B cell (primary cell): Measurements from ENCODE around the gene MAB21L2. TPM values are rescaled to one million over a fixed set of nuclear protein-coding genes. Genes with fewer than 3 reads are reported as not detected.

Experiments
- ATAC-seq: fragments of 200-7000 bp; cut with Tn5 transposase; one replicate; pipeline ENCODE4 v1.10.0; 2021; ENCODE audit warnings: low read depth, mild to moderate bottlenecking, moderate number of reproducible peaks, moderate library complexity
- CTCF ChIA-PET: fragments of 350-600 bp; sonication (Branson Sonifier 250); formaldehyde crosslinking; loops from one replicate; lab custom pipeline; 2021; ENCODE audit warnings: antibody characterized with exemption, inconsistent platforms; lab: Charles Lee
- POLR2A ChIA-PET: fragments of 350-600 bp; sonication (Branson Sonifier 250); formaldehyde crosslinking; loops from one replicate; lab custom pipeline; 2021; ENCODE audit warnings: antibody characterized with exemption; lab: Charles Lee
- DNase-seq: peaks from one replicate; pipeline ENCODE4 v3.0.0; 2013
- H2AFZ ChIP-seq: 2 replicates; pipeline ENCODE4 v1.6.1; 2012; ENCODE audit warnings: mild to moderate bottlenecking, low read depth, low read length; ENCODE audit not compliant: insufficient read depth, poor library complexity, severe bottlenecking
- H3K27ac ChIP-seq, 2 donors: 1 replicate in 1 of 2; 2 replicates in 1 of 2; pipeline ENCODE4 v1.5.1; 2012 to 2013; ENCODE audit warnings: low read length in 2 of 2, mild to moderate bottlenecking in 2 of 2, moderate library complexity in 1 of 2
- H3K27me3 ChIP-seq, 4 experiments: fragments of 200-600 bp in 1 of 4; sonication (generic) in 1 of 4; replicated peaks in 1 of 4; 1 replicate in 2 of 4; 2 replicates in 2 of 4; pipeline versions ENCODE4 v1.6.1 to v1.7.0; 2013 to 2016; ENCODE audit warnings: low read length in 3 of 4, mild to moderate bottlenecking in 2 of 4, mixed read lengths in 1 of 4, moderate library complexity in 1 of 4; ENCODE audit not compliant: insufficient read depth in 4 of 4, control insufficient read depth in 3 of 4; ENCODE audit errors: control extremely low read depth in 1 of 4
- H3K36me3 ChIP-seq, 2 experiments: replicated peaks in 1 of 2; 1 replicate in 1 of 2; 2 replicates in 1 of 2; pipeline versions ENCODE4 v1.6.1 to v1.7.1; 2013; ENCODE audit warnings: low read length in 1 of 2; ENCODE audit not compliant: insufficient read depth in 2 of 2, control insufficient read depth in 1 of 2; ENCODE audit errors: control extremely low read depth in 1 of 2, extremely low read depth in 1 of 2
- H3K4me1 ChIP-seq, 2 donors: fragments of 200-600 bp in 1 of 2; sonication (generic) in 1 of 2; 1 replicate in 1 of 2; 2 replicates in 1 of 2; pipeline versions ENCODE4 v1.5.1 to v1.6.1; 2013 to 2017; ENCODE audit warnings: low read length in 2 of 2; ENCODE audit not compliant: control insufficient read depth in 2 of 2, insufficient read depth in 2 of 2
- H3K4me2 ChIP-seq: replicated peaks from 2 replicates; pipeline ENCODE3; 2012; ENCODE audit warnings: mild to moderate bottlenecking, low read depth, low read length; ENCODE audit not compliant: poor library complexity, severe bottlenecking
- H3K4me3 ChIP-seq, 5 experiments: fragments of 200-600 bp in 1 of 5; sonication (generic) in 1 of 5; 1 replicate in 3 of 5; 2 replicates in 2 of 5; pipeline versions ENCODE4 v1.5.1 to v1.7.0; 2011 to 2016; ENCODE audit warnings: low read length in 4 of 5, mild to moderate bottlenecking in 4 of 5, low read depth in 2 of 5, control low read depth in 1 of 5, moderate library complexity in 1 of 5; ENCODE audit not compliant: insufficient read depth in 1 of 5; ENCODE audit errors: control extremely low read depth in 1 of 5, extremely low read depth in 1 of 5
- H3K79me2 ChIP-seq: fragments of 200-600 bp; sonication (generic); one replicate; pipeline ENCODE4 v1.6.0; 2016; ENCODE audit warnings: low read length; ENCODE audit not compliant: control insufficient read depth, insufficient read depth
- H3K9ac ChIP-seq: fragments of 200-600 bp; sonication (generic); 2 replicates; pipeline ENCODE4 v1.6.1; 2017; ENCODE audit warnings: mild to moderate bottlenecking, low read length, moderate library complexity
- H3K9me3 ChIP-seq, 3 donors: one replicate each; pipeline versions ENCODE4 v1.6.1 to v1.7.1; 2013; ENCODE audit warnings: low read length in 2 of 3; ENCODE audit not compliant: control insufficient read depth in 2 of 3, insufficient read depth in 1 of 3; ENCODE audit errors: control extremely low read depth in 1 of 3
- H4K20me1 ChIP-seq: 2 replicates; pipeline ENCODE4 v1.6.0; 2012; ENCODE audit warnings: mild to moderate bottlenecking, low read length; ENCODE audit not compliant: insufficient read depth, control insufficient read depth, poor library complexity, severe bottlenecking
- H3K27ac Mint-ChIP-seq: one replicate; pipeline ENCODE4 v1.8.0; 2021; ENCODE audit warnings: mixed read lengths
- H3K27me3 Mint-ChIP-seq: one replicate; pipeline ENCODE4 v1.8.0; 2021; ENCODE audit warnings: mixed read lengths
- H3K4me1 Mint-ChIP-seq: one replicate; pipeline ENCODE4 v1.8.0; 2021; ENCODE audit warnings: mixed read lengths
- H3K4me3 Mint-ChIP-seq: one replicate; pipeline ENCODE4 v1.8.0; 2021; ENCODE audit warnings: mixed read lengths
- H3K9me3 Mint-ChIP-seq: one replicate; pipeline ENCODE4 v1.8.0; 2022; ENCODE audit warnings: mixed read lengths; ENCODE audit not compliant: insufficient read depth
- EZH2 ChIP-seq: IDR thresholded peaks from 2 replicates; pipeline ENCODE4 v1.6.1; 2012; ENCODE audit warnings: borderline replicate concordance, low read depth, mild to moderate bottlenecking, moderate library complexity, low read length; ENCODE audit not compliant: insufficient read depth, poor library complexity, severe bottlenecking
- WGBS: methylation state at CpG from one replicate; pipeline ENCODE4 v1.1.5; 2013; ENCODE audit warnings: missing lambda C conversion rate; ENCODE audit not compliant: insufficient coverage; 5-methylcytosine and 5-hydroxymethylcytosine counted together
- intact Hi-C: fragments of 100-400 bp; cut with micrococcal nuclease; formaldehyde crosslinking; loops from one replicate; pipeline ENCODE4 v1.10.0; 2022
- polyA plus RNA-seq: library from polyadenylated mRNA; depleted of rRNA; stranded (reverse); fragments of >200 nt; gene quantifications from 2 replicates; pipeline ENCODE4 v1.2.3, GENCODE V29; 2012
- total RNA-seq, 2 donors: library from RNA; stranded (reverse); fragments of 120-200 nt in 1 of 2; gene quantifications; 1 replicate in 1 of 2; 2 replicates in 1 of 2; pipeline versions ENCODE4 v1.2.3 to v1.2.4, GENCODE V29; 2013 to 2022
- TF ChIP-seq, protein P1 (sequence below): fragments of 200-600 bp; IDR thresholded peaks from one replicate; pipeline ENCODE4 v1.8.0; 2022; ENCODE audit warnings: antibody characterized with exemption, mild to moderate bottlenecking

MAB21L2 gene
- total and polyA plus RNA-seq, 2 donors (not counting 1 experiment from before 2014, with no cell fraction given) = not detected

DNA sequence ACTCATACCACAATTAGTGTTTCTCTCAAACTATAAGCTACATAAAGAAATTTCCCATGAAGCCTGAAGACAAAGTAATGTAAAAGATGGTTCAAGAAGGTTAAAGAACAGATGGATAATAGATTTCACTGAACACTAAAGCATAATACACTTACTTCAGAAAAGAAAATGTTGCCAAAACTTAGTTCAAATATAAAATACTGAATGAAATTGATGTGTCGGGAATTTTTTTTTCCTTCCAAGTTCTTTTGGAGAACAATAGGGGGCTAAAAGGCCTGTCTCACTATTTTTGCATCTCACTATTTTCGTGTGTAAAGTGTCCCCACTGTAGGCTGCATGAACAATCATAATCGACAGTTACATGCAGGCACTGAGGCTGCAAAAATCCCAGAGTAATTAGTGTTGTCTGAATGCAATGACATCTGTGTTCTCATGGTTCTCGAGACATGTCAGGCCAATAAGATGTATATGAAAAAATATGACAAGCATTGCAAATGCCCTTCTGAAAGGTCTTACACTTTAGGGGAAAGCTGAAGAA is 11.9 kb upstream of the MAB21L2 start:
- Histone ChIP-seq H2AFZ (no peak overlapping the region), H3K27me3 (no peaks in the 10 kb centered on the region), H4K20me1 (no peaks in the 10 kb centered on the region), H3K4me2 (no peak overlapping the region), H3K79me2 (no peaks in the 10 kb centered on the region), H3K9me3 (peaks cover 0 to 2% (median 2%) of the 10 kb centered on the region in 3 donors), H3K27ac (no peak overlapping the region), H3K36me3 (peaks cover 0 to 2% of the 10 kb centered on the region in 2 experiments), H3K9ac (no peak overlapping the region), H3K4me1 (no peaks in the 10 kb centered on the region), H3K4me3 (no peak overlapping the region)
- DNase-seq (no peak), ATAC-seq (no peak)
- TF ChIP-seq, protein P1, sequence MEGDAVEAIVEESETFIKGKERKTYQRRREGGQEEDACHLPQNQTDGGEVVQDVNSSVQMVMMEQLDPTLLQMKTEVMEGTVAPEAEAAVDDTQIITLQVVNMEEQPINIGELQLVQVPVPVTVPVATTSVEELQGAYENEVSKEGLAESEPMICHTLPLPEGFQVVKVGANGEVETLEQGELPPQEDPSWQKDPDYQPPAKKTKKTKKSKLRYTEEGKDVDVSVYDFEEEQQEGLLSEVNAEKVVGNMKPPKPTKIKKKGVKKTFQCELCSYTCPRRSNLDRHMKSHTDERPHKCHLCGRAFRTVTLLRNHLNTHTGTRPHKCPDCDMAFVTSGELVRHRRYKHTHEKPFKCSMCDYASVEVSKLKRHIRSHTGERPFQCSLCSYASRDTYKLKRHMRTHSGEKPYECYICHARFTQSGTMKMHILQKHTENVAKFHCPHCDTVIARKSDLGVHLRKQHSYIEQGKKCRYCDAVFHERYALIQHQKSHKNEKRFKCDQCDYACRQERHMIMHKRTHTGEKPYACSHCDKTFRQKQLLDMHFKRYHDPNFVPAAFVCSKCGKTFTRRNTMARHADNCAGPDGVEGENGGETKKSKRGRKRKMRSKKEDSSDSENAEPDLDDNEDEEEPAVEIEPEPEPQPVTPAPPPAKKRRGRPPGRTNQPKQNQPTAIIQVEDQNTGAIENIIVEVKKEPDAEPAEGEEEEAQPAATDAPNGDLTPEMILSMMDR = no peak
- no peak for TF ChIP-seq EZH2
- Mint-ChIP-seq H3K27me3 (no peaks in the 10 kb centered on the region), H3K9me3 (no peaks in the 10 kb centered on the region), H3K27ac (no peak overlapping the region), H3K4me3 (no peak overlapping the region), H3K4me1 (no peaks in the 10 kb centered on the region)
- intact Hi-C loops = no loop called here
- 100% methylated on average over 1 of the region's 4 CpGs for WGBS
- CTCF ChIA-PET = no interaction called here
- POLR2A ChIA-PET = no interaction called here

DNA sequence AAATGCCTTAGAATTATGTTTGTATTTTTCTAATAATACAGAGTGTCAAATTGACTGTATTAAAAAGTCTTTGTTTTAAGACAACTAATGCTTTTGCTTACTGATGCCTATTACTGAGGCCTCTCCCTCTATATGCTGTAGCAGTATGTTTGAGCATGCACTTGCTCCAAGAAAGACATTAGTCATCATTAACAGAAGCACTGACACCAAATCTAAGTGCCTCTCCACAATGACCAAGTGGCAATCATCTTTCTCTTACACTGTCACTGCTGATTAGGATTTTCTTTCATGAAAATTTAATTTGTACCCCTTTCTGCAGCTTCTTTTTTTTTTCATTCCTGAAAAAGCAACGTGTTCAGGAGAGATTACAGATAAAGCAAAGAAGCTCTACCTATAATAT is 11.1 kb upstream of the MAB21L2 start:
- Histone ChIP-seq H4K20me1 (no peaks in the 10 kb centered on the region), H3K4me1 (no peaks in the 10 kb centered on the region), H2AFZ (no peak overlapping the region), H3K79me2 (no peaks in the 10 kb centered on the region), H3K4me3 (no peak overlapping the region), H3K27ac (no peak overlapping the region), H3K36me3 (no peaks in the 10 kb centered on the region), H3K9ac (no peak overlapping the region), H3K27me3 (no peaks in the 10 kb centered on the region), H3K9me3 (no peaks in the 10 kb centered on the region), H3K4me2 (no peak overlapping the region)
- POLR2A ChIA-PET = no interaction called here
- H3K27me3 Mint-ChIP-seq = no peaks in the 10 kb centered on the region
- TF ChIP-seq EZH2 = no peak
- TF ChIP-seq, protein P1 = no peak
- ATAC-seq = no peak
- CTCF ChIA-PET = no interaction called here
- no peak overlapping the region for H3K27ac Mint-ChIP-seq
- H3K4me1 Mint-ChIP-seq = no peaks in the 10 kb centered on the region
- DNase-seq = no peak
- H3K4me3 Mint-ChIP-seq = no peak overlapping the region
- H3K9me3 Mint-ChIP-seq = no peaks in the 10 kb centered on the region
- intact Hi-C loops = no loop called here
- no CpG with 5 or more reads among the region's 1 CpG for WGBS
